Measurements from ENCODE around the gene HDGFL2.

HDGFL2 gene

GRCh38 chr19:4493929-4494690 is 22.0 kb downstream of the HDGFL2 start:
- no peak overlapping the region for H3K4me3 ChIP-seq (replicated peaks; ENCODE audit: low read depth, low read length)
- no peak for TF ChIP-seq CTCF (IDR thresholded peaks at IDR 0.05; ENCODE audit: low read length, missing control alignments)
- DNase-seq (ENCODE audit: low read depth): no peak

- no peak for TF ChIP-seq CTCF (IDR thresholded peaks at IDR 0.05; ENCODE audit: low read length, missing control alignments)
- no peak for DNase-seq (ENCODE audit: low read depth)
- H3K4me3 ChIP-seq (replicated peaks; ENCODE audit: low read depth, low read length): no peak overlapping the region
These were observed 22.6 kb downstream of the HDGFL2 start for GRCh38 chr19:4494691-4495064.

GRCh38 chr19:4495471-4495870 is 23.4 kb downstream of the HDGFL2 start:
- DNase-seq (ENCODE audit: low read depth): no peak
- H3K4me3 ChIP-seq (replicated peaks; ENCODE audit: low read depth, low read length): no peak overlapping the region
- TF ChIP-seq CTCF (IDR thresholded peaks at IDR 0.05; ENCODE audit: low read length, missing control alignments): peak; percentile 5

- TF ChIP-seq CTCF (IDR thresholded peaks at IDR 0.05; ENCODE audit: low read length, missing control alignments): no peak
- DNase-seq (ENCODE audit: low read depth): no peak
- H3K4me3 ChIP-seq (replicated peaks; ENCODE audit: low read depth, low read length): no peak overlapping the region
These were observed 24.2 kb downstream of the HDGFL2 start for GRCh38 chr19:4496304-4496703.

- TF ChIP-seq CTCF (IDR thresholded peaks at IDR 0.05; ENCODE audit: low read length, missing control alignments): no peak
- no peak overlapping the region for H3K4me3 ChIP-seq (replicated peaks; ENCODE audit: low read depth, low read length)
- DNase-seq (ENCODE audit: low read depth): no peak
These were observed 25.8 kb downstream of the HDGFL2 start for GRCh38 chr19:4497770-4498389.

GRCh38 chr19:4498694-4499093 is 26.6 kb downstream of the HDGFL2 start:
- no peak overlapping the region for H3K4me3 ChIP-seq (replicated peaks; ENCODE audit: low read depth, low read length)
- TF ChIP-seq CTCF (IDR thresholded peaks at IDR 0.05; ENCODE audit: low read length, missing control alignments): no peak
- no peak for DNase-seq (ENCODE audit: low read depth)

GRCh38 chr19:4499318-4499717 is 27.2 kb downstream of the HDGFL2 start:
- no peak overlapping the region for H3K4me3 ChIP-seq (replicated peaks; ENCODE audit: low read depth, low read length)
- TF ChIP-seq CTCF (IDR thresholded peaks at IDR 0.05; ENCODE audit: low read length, missing control alignments): no peak
- no peak for DNase-seq (ENCODE audit: low read depth)

Measured in fibroblast of pulmonary artery (primary cell).